Measurements from ENCODE around the gene IGFL4. TPM values are rescaled to one million over a fixed set of nuclear protein-coding genes. Genes with fewer than 3 reads are reported as not detected.

IGFL4 gene
- total RNA-seq, 2 donors from 2014 or later, result 0.33 to 0.60 TPM

- no peak overlapping the region for H3K27ac Mint-ChIP-seq
- H3K4me1 Mint-ChIP-seq, result peaks cover 6% of the 10 kb centered on the region
- no peaks in the 10 kb centered on the region for H3K36me3 Mint-ChIP-seq (ENCODE audit: low read depth)
- no peaks in the 10 kb centered on the region for H3K4me1 ChIP-seq (ENCODE audit: control insufficient read depth, insufficient read depth, low read length)
- no peaks in the 10 kb centered on the region for H3K36me3 ChIP-seq (ENCODE audit: control insufficient read depth, insufficient read depth, low read length)
- peaks cover 51% of the 10 kb centered on the region for H3K27me3 ChIP-seq (ENCODE audit: control insufficient read depth, insufficient read depth, low read length, poor library complexity, severe bottlenecking)
- H3K4me3 ChIP-seq (ENCODE audit: low read length), result no peak overlapping the region
- peaks cover 24% of the 10 kb centered on the region for H3K9me3 Mint-ChIP-seq
- no peak overlapping the region for H3K27ac ChIP-seq (ENCODE audit: low read depth, low read length)
- no peak overlapping the region for H3K9ac ChIP-seq (ENCODE audit: extremely low read depth, low read length, poor library complexity, severe bottlenecking)
- WGBS, 2 experiments (ENCODE audit: insufficient coverage in 1 of 2, insufficient read length in 1 of 2), result 37 to 47% methylated on average over 4 to 8 of the region's 9 CpGs
- TF ChIP-seq, protein P1, sequence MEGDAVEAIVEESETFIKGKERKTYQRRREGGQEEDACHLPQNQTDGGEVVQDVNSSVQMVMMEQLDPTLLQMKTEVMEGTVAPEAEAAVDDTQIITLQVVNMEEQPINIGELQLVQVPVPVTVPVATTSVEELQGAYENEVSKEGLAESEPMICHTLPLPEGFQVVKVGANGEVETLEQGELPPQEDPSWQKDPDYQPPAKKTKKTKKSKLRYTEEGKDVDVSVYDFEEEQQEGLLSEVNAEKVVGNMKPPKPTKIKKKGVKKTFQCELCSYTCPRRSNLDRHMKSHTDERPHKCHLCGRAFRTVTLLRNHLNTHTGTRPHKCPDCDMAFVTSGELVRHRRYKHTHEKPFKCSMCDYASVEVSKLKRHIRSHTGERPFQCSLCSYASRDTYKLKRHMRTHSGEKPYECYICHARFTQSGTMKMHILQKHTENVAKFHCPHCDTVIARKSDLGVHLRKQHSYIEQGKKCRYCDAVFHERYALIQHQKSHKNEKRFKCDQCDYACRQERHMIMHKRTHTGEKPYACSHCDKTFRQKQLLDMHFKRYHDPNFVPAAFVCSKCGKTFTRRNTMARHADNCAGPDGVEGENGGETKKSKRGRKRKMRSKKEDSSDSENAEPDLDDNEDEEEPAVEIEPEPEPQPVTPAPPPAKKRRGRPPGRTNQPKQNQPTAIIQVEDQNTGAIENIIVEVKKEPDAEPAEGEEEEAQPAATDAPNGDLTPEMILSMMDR (conservative IDR thresholded peaks at IDR 0.05), result peak; percentile 63
- peak overlapping the region; percentile 59 for H3K4me3 Mint-ChIP-seq
- no peak for DNase-seq
- peaks cover 13% of the 10 kb centered on the region for H3K9me3 ChIP-seq (ENCODE audit: control insufficient read depth, low read length)
- H3K27me3 Mint-ChIP-seq (ENCODE audit: insufficient read depth), result peaks cover 79% of the 10 kb centered on the region
Observed at GRCh38 chr19:46076031-46076880, 35.5 kb upstream of the IGFL4 start.

- no peaks in the 10 kb centered on the region for H3K36me3 ChIP-seq (ENCODE audit: control insufficient read depth, insufficient read depth, low read length)
- H3K4me3 ChIP-seq (ENCODE audit: low read length), result no peak overlapping the region
- Mint-ChIP-seq H3K27ac (no peak overlapping the region), H3K4me3 (no peak overlapping the region), H3K27me3 (ENCODE audit: insufficient read depth) (peaks cover 87% of the 10 kb centered on the region), H3K9me3 (peaks cover 3% of the 10 kb centered on the region), H3K4me1 (peaks cover 6% of the 10 kb centered on the region), H3K36me3 (ENCODE audit: low read depth) (no peaks in the 10 kb centered on the region)
- TF ChIP-seq, protein P1 (conservative IDR thresholded peaks at IDR 0.05), result no peak
- no peak overlapping the region for H3K27ac ChIP-seq (ENCODE audit: low read depth, low read length)
- peaks cover 5% of the 10 kb centered on the region for H3K9me3 ChIP-seq (ENCODE audit: control insufficient read depth, low read length)
- H3K9ac ChIP-seq (ENCODE audit: extremely low read depth, low read length, poor library complexity, severe bottlenecking), result no peak overlapping the region
- H3K4me1 ChIP-seq (ENCODE audit: control insufficient read depth, insufficient read depth, low read length), result no peaks in the 10 kb centered on the region
- 90 to 93% methylated on average over 1 to 3 of the region's 3 CpGs for WGBS, 2 experiments (ENCODE audit: insufficient coverage in 1 of 2, insufficient read length in 1 of 2)
- peaks cover 78% of the 10 kb centered on the region for H3K27me3 ChIP-seq (ENCODE audit: control insufficient read depth, insufficient read depth, low read length, poor library complexity, severe bottlenecking)
- no peak for DNase-seq
Observed at GRCh38 chr19:46073268-46073922, 32.6 kb upstream of the IGFL4 start.

DNA sequence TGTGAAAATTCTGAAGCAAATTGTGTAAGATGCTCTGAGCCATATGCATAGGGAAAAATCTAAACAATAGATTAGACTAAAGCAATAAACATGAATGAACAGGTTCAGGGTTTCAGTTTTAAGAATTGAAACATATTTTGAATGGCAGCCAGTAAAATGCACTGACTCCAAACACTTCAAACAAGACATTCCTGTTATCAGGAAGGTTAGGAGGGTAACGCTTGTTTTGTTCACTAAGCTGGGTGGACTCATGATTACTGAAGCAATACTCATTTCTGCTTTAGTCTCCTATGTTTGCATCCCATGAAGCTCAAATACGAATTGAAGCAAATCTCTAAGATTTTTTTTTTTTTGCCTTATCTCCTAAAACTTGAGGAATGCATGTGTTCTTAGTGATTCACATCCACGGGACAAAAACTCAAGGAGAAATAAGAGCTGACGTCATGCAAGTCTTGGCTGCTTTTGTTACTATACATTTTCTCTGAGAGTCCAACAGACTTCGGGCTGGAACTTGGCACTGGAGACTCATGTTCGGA lies 29.1 kb upstream of the IGFL4 start:
- Mint-ChIP-seq H3K36me3 (ENCODE audit: low read depth) (no peaks in the 10 kb centered on the region), H3K4me3 (no peak overlapping the region), H3K9me3 (peaks cover 3% of the 10 kb centered on the region), H3K27ac (no peak overlapping the region), H3K4me1 (no peaks in the 10 kb centered on the region), H3K27me3 (ENCODE audit: insufficient read depth) (peaks cover 97% of the 10 kb centered on the region)
- Histone ChIP-seq H3K27ac (ENCODE audit: low read depth, low read length) (no peak overlapping the region), H3K36me3 (ENCODE audit: control insufficient read depth, insufficient read depth, low read length) (no peaks in the 10 kb centered on the region), H3K4me3 (ENCODE audit: low read length) (no peak overlapping the region), H3K4me1 (ENCODE audit: control insufficient read depth, insufficient read depth, low read length) (no peaks in the 10 kb centered on the region), H3K27me3 (ENCODE audit: control insufficient read depth, insufficient read depth, low read length, poor library complexity, severe bottlenecking) (peaks cover 88% of the 10 kb centered on the region), H3K9me3 (ENCODE audit: control insufficient read depth, low read length) (peaks cover 5% of the 10 kb centered on the region), H3K9ac (ENCODE audit: extremely low read depth, low read length, poor library complexity, severe bottlenecking) (no peak overlapping the region)
- TF ChIP-seq, protein P1 (conservative IDR thresholded peaks at IDR 0.05), result no peak
- no peak for DNase-seq
- WGBS, 2 experiments (ENCODE audit: insufficient coverage in 1 of 2, insufficient read length in 1 of 2), result 72 to 75% methylated on average over 6 of the region's 6 CpGs

All from endodermal cell (in vitro differentiated cells).